ENCODE measurements around the gene NTN3. TPM values are rescaled to one million over a fixed set of nuclear protein-coding genes. Genes with fewer than 3 reads are reported as not detected.

The NTN3 gene
- total and polyA plus RNA-seq, 2 of the 8 experiments (the other 6 are each of a cell fraction or from before 2014, with no cell fraction given): 0.30 to 0.34 TPM

GRCh38 chr16:2495041-2495440 lies 23.9 kb downstream of the NTN3 start (continued):
- TF ChIP-seq TCF12 (IDR thresholded peaks at IDR 0.05; ENCODE audit: low read depth, low read length): no peak
- TF ChIP-seq TBP (IDR thresholded peaks at IDR 0.05; ENCODE audit: low read depth, low read length): no peak
- no peak for TF ChIP-seq ATF3 (IDR thresholded peaks at IDR 0.05; ENCODE audit: insufficient read depth, low read depth, low read length)
- TF ChIP-seq JUND (IDR thresholded peaks at IDR 0.05; ENCODE audit: low read length): no peak
- no peak for TF ChIP-seq KDM1A (IDR thresholded peaks at IDR 0.05; ENCODE audit: borderline replicate concordance, low read length)
- TF ChIP-seq SAP30 (IDR thresholded peaks at IDR 0.05; ENCODE audit: insufficient read depth, insufficient replicate concordance, low read length): no peak
- no peak for TF ChIP-seq RNF2 (IDR thresholded peaks at IDR 0.05; ENCODE audit: borderline replicate concordance, low read depth, low read length, missing control alignments, poor library complexity, severe bottlenecking)
